Muscle layer of duodenum (tissue), 2 donors: ENCODE measurements around the gene TMEM127.
A peak's percentile ranks its signal among the peaks of the same experiment; 100 is the strongest.
"Not testable (repeated sequence)": the region's sequence is repeated elsewhere in the genome, so short reads cannot be mapped to it uniquely, and the experiment has no call there.

Experiments used
- H3K27ac ChIP-seq: one replicate; pipeline ENCODE4 v1.7.0; 2013; ENCODE audit warnings: mild to moderate bottlenecking, low read length
- H3K27me3 ChIP-seq: one replicate; pipeline ENCODE4 v1.7.0; 2013; ENCODE audit warnings: low read depth, mild to moderate bottlenecking, control low read depth, low read length
- H3K36me3 ChIP-seq, 2 donors: one replicate each; pipeline ENCODE4 v1.7.0; 2013; ENCODE audit warnings: low read length in 2 of 2, control low read depth in 1 of 2, mild to moderate bottlenecking in 1 of 2; ENCODE audit not compliant: insufficient read depth in 2 of 2, control insufficient read depth in 1 of 2
- H3K4me1 ChIP-seq, 2 donors: one replicate each; pipeline ENCODE4 v1.7.0; 2013; ENCODE audit warnings: low read length in 2 of 2, mild to moderate bottlenecking in 2 of 2, control low read depth in 1 of 2, moderate library complexity in 1 of 2; ENCODE audit not compliant: insufficient read depth in 2 of 2, control insufficient read depth in 1 of 2
- H3K4me3 ChIP-seq, 2 donors: one replicate each; pipeline ENCODE4 v1.7.0; 2013; ENCODE audit warnings: low read length in 2 of 2, low read depth in 1 of 2, mild to moderate bottlenecking in 1 of 2
- H3K9me3 ChIP-seq, 2 donors: one replicate each; pipeline ENCODE4 v1.7.0; 2013; ENCODE audit warnings: low read length in 2 of 2, control low read depth in 1 of 2, mild to moderate bottlenecking in 1 of 2; ENCODE audit not compliant: control insufficient read depth in 1 of 2
- donor health status: healthy.

The TMEM127 gene

GRCh38 chr2:96261328-96262003 is 4.3 kb downstream of the TMEM127 start:
- peak overlapping the region; percentile 90 for H3K27ac ChIP-seq
- H3K4me3 ChIP-seq = peak overlapping the region in 1 of 2 donors; percentile 36
- no peaks in the 10 kb centered on the region for H3K9me3 ChIP-seq
- no peaks in the 10 kb centered on the region for H3K27me3 ChIP-seq
- peaks cover 42 to 69% of the 10 kb centered on the region in 2 donors for H3K4me1 ChIP-seq
- peaks cover 8 to 11% of the 10 kb centered on the region in 2 donors for H3K36me3 ChIP-seq

- H3K27me3 ChIP-seq = no peaks in the 10 kb centered on the region
Observed at GRCh38 chr2:96260387-96261260, 5.2 kb downstream of the TMEM127 start.

GRCh38 chr2:96259497-96259921 is 6.3 kb downstream of the TMEM127 start:
- Histone ChIP-seq H3K36me3 (peaks cover 20 to 21% of the 10 kb centered on the region in 2 donors), H3K27me3 (no peaks in the 10 kb centered on the region), H3K9me3 (no peaks in the 10 kb centered on the region), H3K4me1 (peaks cover 42 to 62% of the 10 kb centered on the region in 2 donors), H3K27ac (peak overlapping the region; percentile 90), H3K4me3 (peak overlapping the region in 1 of 2 donors; percentile 38)

More at GRCh38 chr2:96260387-96261260, 5.2 kb downstream of the TMEM127 start:
- H3K9me3 ChIP-seq = no peaks in the 10 kb centered on the region
- peaks cover 42 to 68% of the 10 kb centered on the region in 2 donors for H3K4me1 ChIP-seq
- peak overlapping the region; percentile 90 for H3K27ac ChIP-seq
- H3K36me3 ChIP-seq = peaks cover 9 to 11% of the 10 kb centered on the region in 2 donors
- H3K4me3 ChIP-seq = peak overlapping the region; percentile 36 to 38

- H3K36me3 ChIP-seq = peaks cover 28 to 31% of the 10 kb centered on the region in 2 donors
- peaks cover 35 to 50% of the 10 kb centered on the region in 2 donors for H3K4me1 ChIP-seq
- H3K27me3 ChIP-seq = no peaks in the 10 kb centered on the region
- peak overlapping the region; percentile 70 for H3K27ac ChIP-seq
- no peaks in the 10 kb centered on the region for H3K9me3 ChIP-seq
- no peak overlapping the region for H3K4me3 ChIP-seq
Observed at GRCh38 chr2:96258166-96259022, 7.4 kb downstream of the TMEM127 start.

GRCh38 chr2:96257744-96258143 is 8.1 kb downstream of the TMEM127 start:
- not testable (repeated sequence) for H3K4me3 ChIP-seq, H3K9me3 ChIP-seq, H3K27me3 ChIP-seq
- Histone ChIP-seq H3K36me3 (peaks cover 35 to 37% of the 10 kb centered on the region in 2 donors), H3K4me1 (peaks cover 35 to 50% of the 10 kb centered on the region in 2 donors), H3K27ac (peak overlapping the region; percentile 70)

GRCh38 chr2:96256611-96257113 is 9.1 kb downstream of the TMEM127 start:
- Histone ChIP-seq H3K4me1 (peaks cover 34 to 49% of the 10 kb centered on the region in 2 donors), H3K27ac (peak overlapping the region; percentile 41), H3K27me3 (no peaks in the 10 kb centered on the region), H3K36me3 (peaks cover 46 to 47% of the 10 kb centered on the region in 2 donors), H3K9me3 (no peaks in the 10 kb centered on the region), H3K4me3 (no peak overlapping the region)

GRCh38 chr2:96254571-96254970 is 11.2 kb downstream of the TMEM127 start:
- Histone ChIP-seq H3K4me1 (peaks cover 14 to 32% of the 10 kb centered on the region in 2 donors), H3K36me3 (peaks cover 47 to 51% of the 10 kb centered on the region in 2 donors), H3K27ac (no peak overlapping the region)

GRCh38 chr2:96253006-96253405 is 12.8 kb downstream of the TMEM127 start:
- no peak overlapping the region for H3K4me3 ChIP-seq
- peaks cover 2 to 19% of the 10 kb centered on the region in 2 donors for H3K4me1 ChIP-seq
- no peaks in the 10 kb centered on the region for H3K9me3 ChIP-seq
- H3K27ac ChIP-seq = no peak overlapping the region
- H3K36me3 ChIP-seq = peaks cover 42 to 43% of the 10 kb centered on the region in 2 donors
- H3K27me3 ChIP-seq = no peaks in the 10 kb centered on the region

More at GRCh38 chr2:96254571-96254970, 11.2 kb downstream of the TMEM127 start:
- Histone ChIP-seq H3K27me3 (no peaks in the 10 kb centered on the region), H3K4me3 (no peak overlapping the region), H3K9me3 (no peaks in the 10 kb centered on the region)

- Histone ChIP-seq H3K27me3 (no peaks in the 10 kb centered on the region), H3K4me3 (no peak overlapping the region), H3K4me1 (peaks cover 0 to 14% of the 10 kb centered on the region in 2 donors), H3K27ac (no peak overlapping the region), H3K36me3 (peaks cover 42 to 43% of the 10 kb centered on the region in 2 donors), H3K9me3 (no peaks in the 10 kb centered on the region)
Observed at GRCh38 chr2:96252526-96252925, 13.3 kb downstream of the TMEM127 start.

- peaks cover 42 to 43% of the 10 kb centered on the region in 2 donors for H3K36me3 ChIP-seq
- peaks cover 0 to 11% of the 10 kb centered on the region in 2 donors for H3K4me1 ChIP-seq
- H3K9me3 ChIP-seq = no peaks in the 10 kb centered on the region
- H3K27me3 ChIP-seq = no peaks in the 10 kb centered on the region
- no peak overlapping the region for H3K4me3 ChIP-seq
- no peak overlapping the region for H3K27ac ChIP-seq
Observed at GRCh38 chr2:96251721-96252292, 14.0 kb downstream of the TMEM127 start.
